ENCODE results near the gene BRD7. TPM values are rescaled to one million over a fixed set of nuclear protein-coding genes. Genes with fewer than 3 reads are reported as not detected.

The BRD7 gene
- total and polyA plus RNA-seq, 2 of the 13 experiments (the other 11 are each of a cell fraction or from before 2014, with no cell fraction given), result 82.3 to 149 TPM

- TF ChIP-seq USF2 (IDR thresholded peaks at IDR 0.05; ENCODE audit: low read depth, low read length), result no peak
- TF ChIP-seq USF2 (CRISPR knock-in tag; IDR thresholded peaks at IDR 0.05; ENCODE audit: borderline replicate concordance), result no peak
- peak; percentile 40; the same call in 1 of the 2 replicates for TF ChIP-seq ZNF430 (CRISPR knock-in tag; IDR thresholded peaks at IDR 0.05)
- TF ChIP-seq, protein P1, sequence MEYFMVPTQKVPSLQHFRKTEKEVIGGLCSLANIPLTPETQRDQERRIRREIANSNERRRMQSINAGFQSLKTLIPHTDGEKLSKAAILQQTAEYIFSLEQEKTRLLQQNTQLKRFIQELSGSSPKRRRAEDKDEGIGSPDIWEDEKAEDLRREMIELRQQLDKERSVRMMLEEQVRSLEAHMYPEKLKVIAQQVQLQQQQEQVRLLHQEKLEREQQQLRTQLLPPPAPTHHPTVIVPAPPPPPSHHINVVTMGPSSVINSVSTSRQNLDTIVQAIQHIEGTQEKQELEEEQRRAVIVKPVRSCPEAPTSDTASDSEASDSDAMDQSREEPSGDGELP (IDR thresholded peaks at IDR 0.05; ENCODE audit: borderline replicate concordance, low read depth), result peak; percentile 34; the same call in 1 of the 2 replicates
- peak; percentile 94 for TF ChIP-seq CEBPG (CRISPR knock-in tag; IDR thresholded peaks at IDR 0.05)
- 0 out of 2 replicates have a peak, but pooled peaks have one; percentile 72 for TF ChIP-seq ZNF468 (CRISPR knock-in tag; IDR thresholded peaks at IDR 0.05)
- TF ChIP-seq KLF16 (CRISPR knock-in tag; IDR thresholded peaks at IDR 0.05), result 0 out of 4 replicates have a peak, but pooled peaks of 1 of the 2 experiments have one; percentile 36
- no peak for TF ChIP-seq HHEX (CRISPR knock-in tag; IDR thresholded peaks at IDR 0.05)
- no peak for TF ChIP-seq ZNF335 (CRISPR knock-in tag; IDR thresholded peaks at IDR 0.05)
- TF ChIP-seq, protein P2, sequence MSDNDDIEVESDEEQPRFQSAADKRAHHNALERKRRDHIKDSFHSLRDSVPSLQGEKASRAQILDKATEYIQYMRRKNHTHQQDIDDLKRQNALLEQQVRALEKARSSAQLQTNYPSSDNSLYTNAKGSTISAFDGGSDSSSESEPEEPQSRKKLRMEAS (IDR thresholded peaks at IDR 0.05), result no peak
- no peak for TF ChIP-seq ZNF607 (CRISPR knock-in tag; IDR thresholded peaks at IDR 0.05; ENCODE audit: borderline replicate concordance)
- peak; percentile 22 for TF ChIP-seq JARID2 (CRISPR knock-in tag; IDR thresholded peaks at IDR 0.05; ENCODE audit: insufficient replicate concordance)
- peak; percentile 24; the same call in 1 of the 2 replicates for TF ChIP-seq FOSL2 (CRISPR knock-in tag; IDR thresholded peaks at IDR 0.05)
- peak; percentile 59; the same call in 1 of the 2 replicates for TF ChIP-seq ZNF598 (CRISPR knock-in tag; IDR thresholded peaks at IDR 0.05; ENCODE audit: borderline replicate concordance)
- TF ChIP-seq ELF1 (CRISPR knock-in tag; IDR thresholded peaks at IDR 0.05), result peak; percentile 45; the same call in 1 of the 2 replicates
- TF ChIP-seq KAT7 (CRISPR knock-in tag; IDR thresholded peaks at IDR 0.05; ENCODE audit: borderline replicate concordance), result no peak
- no peak for TF ChIP-seq FUBP1 (CRISPR knock-in tag; IDR thresholded peaks at IDR 0.05; ENCODE audit: borderline replicate concordance)
- TF ChIP-seq RBM39 (IDR thresholded peaks at IDR 0.05; ENCODE audit: low read depth, low read length, poor library complexity, severe bottlenecking), result peak; percentile 51
- no peak for TF ChIP-seq ZNF569 (CRISPR knock-in tag; IDR thresholded peaks at IDR 0.05; ENCODE audit: borderline replicate concordance)
- TF ChIP-seq ZNF44 (CRISPR knock-in tag; IDR thresholded peaks at IDR 0.05), result no peak
- TF ChIP-seq WIZ (CRISPR knock-in tag; IDR thresholded peaks at IDR 0.05), result no peak
- TF ChIP-seq SALL1 (CRISPR knock-in tag; IDR thresholded peaks at IDR 0.05), result peak; percentile 59
- peak; percentile 68; the same call in 1 of the 2 replicates for TF ChIP-seq ZNF292 (CRISPR knock-in tag; IDR thresholded peaks at IDR 0.05; ENCODE audit: borderline replicate concordance, low read depth)
- TF ChIP-seq, protein P3, sequence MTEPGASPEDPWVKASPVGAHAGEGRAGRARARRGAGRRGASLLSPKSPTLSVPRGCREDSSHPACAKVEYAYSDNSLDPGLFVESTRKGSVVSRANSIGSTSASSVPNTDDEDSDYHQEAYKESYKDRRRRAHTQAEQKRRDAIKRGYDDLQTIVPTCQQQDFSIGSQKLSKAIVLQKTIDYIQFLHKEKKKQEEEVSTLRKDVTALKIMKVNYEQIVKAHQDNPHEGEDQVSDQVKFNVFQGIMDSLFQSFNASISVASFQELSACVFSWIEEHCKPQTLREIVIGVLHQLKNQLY (CRISPR knock-in tag; IDR thresholded peaks at IDR 0.05), result peak; percentile 25; the same call in 1 of the 2 replicates
- TF ChIP-seq ZNF282 (IDR thresholded peaks at IDR 0.05; ENCODE audit: partially characterized antibody), result no peak
Measured at GRCh38 chr16:50303605-50304466, 65.0 kb downstream of the BRD7 start (continued).

All from HepG2 (cell line).